SJSA1 (cell line): ENCODE results near the gene LRRC15. TPM values are rescaled to one million over a fixed set of nuclear protein-coding genes. Genes with fewer than 3 reads are reported as not detected.

ENCODE experiments used
- DNase-seq, 2 experiments: peaks; one replicate each; pipeline ENCODE4 v3.0.0-alpha.2; 2015 to 2020; ENCODE audit warnings: low spot score in 2 of 2, low read depth in 1 of 2
- H3K27ac ChIP-seq: fragments of 250-450 bp; sonication (Bioruptor Pico); 2 replicates; pipeline ENCODE4 v1.5.1; 2020; ENCODE audit warnings: mild to moderate bottlenecking, moderate library complexity
- H3K27me3 ChIP-seq: fragments of 250-450 bp; sonication (Bioruptor Pico); replicated peaks from 2 replicates; pipeline ENCODE4 v1.5.1; 2020; ENCODE audit warnings: mild to moderate bottlenecking, moderate library complexity
- H3K36me3 ChIP-seq: fragments of 250-450 bp; sonication (Bioruptor Pico); 2 replicates; pipeline ENCODE4 v1.5.1; 2020; ENCODE audit warnings: mild to moderate bottlenecking
- H3K4me1 ChIP-seq: fragments of 250-450 bp; sonication (Bioruptor Pico); replicated peaks from 2 replicates; pipeline ENCODE4 v1.6.1; 2021; ENCODE audit warnings: mild to moderate bottlenecking
- H3K4me3 ChIP-seq: fragments of 250-450 bp; sonication (Bioruptor Pico); 2 replicates; pipeline ENCODE4 v1.5.1; 2020; ENCODE audit warnings: mild to moderate bottlenecking
- H3K9me3 ChIP-seq: fragments of 250-450 bp; sonication (Bioruptor Pico); replicated peaks from 2 replicates; pipeline ENCODE4 v1.5.1; 2020; ENCODE audit warnings: mild to moderate bottlenecking
- total RNA-seq: library from RNA; depleted of rRNA; stranded (reverse); fragments of >200 nt; shearing (Covaris generic); gene quantifications from 2 replicates; pipeline ENCODE4 v1.2.3, GENCODE V29; 2014

LRRC15 gene
- total RNA-seq, 1 experiment from 2014 or later: 4.9 TPM

- Histone ChIP-seq H3K27me3 (no peaks in the 10 kb centered on the region), H3K36me3 (no peaks in the 10 kb centered on the region), H3K27ac (no peak overlapping the region), H3K4me1 (no peaks in the 10 kb centered on the region), H3K4me3 (no peak overlapping the region), H3K9me3 (no peaks in the 10 kb centered on the region)
- DNase-seq: peak; percentile 55 to 70
Measured at GRCh38 chr3:194344012-194344411, 25.5 kb downstream of the LRRC15 start.

- H3K27me3 ChIP-seq: no peaks in the 10 kb centered on the region
- DNase-seq: no peak
Measured at GRCh38 chr3:194343561-194343893, 26.0 kb downstream of the LRRC15 start.

GRCh38 chr3:194342861-194343560, 26.5 kb downstream of the LRRC15 start:
- Histone ChIP-seq H3K4me1 (no peaks in the 10 kb centered on the region), H3K9me3 (no peaks in the 10 kb centered on the region), H3K4me3 (no peak overlapping the region), H3K36me3 (no peaks in the 10 kb centered on the region), H3K27ac (no peak overlapping the region), H3K27me3 (no peaks in the 10 kb centered on the region)
- DNase-seq: no peak

More at GRCh38 chr3:194343561-194343893, 26.0 kb downstream of the LRRC15 start:
- no peak overlapping the region for H3K27ac ChIP-seq
- no peaks in the 10 kb centered on the region for H3K9me3 ChIP-seq
- no peaks in the 10 kb centered on the region for H3K4me1 ChIP-seq
- no peak overlapping the region for H3K4me3 ChIP-seq
- H3K36me3 ChIP-seq: no peaks in the 10 kb centered on the region

GRCh38 chr3:194340757-194341400, 28.7 kb downstream of the LRRC15 start:
- Histone ChIP-seq H3K27me3 (no peaks in the 10 kb centered on the region), H3K4me1 (no peaks in the 10 kb centered on the region), H3K9me3 (no peaks in the 10 kb centered on the region), H3K27ac (no peak overlapping the region), H3K36me3 (no peaks in the 10 kb centered on the region), H3K4me3 (no peak overlapping the region)
- DNase-seq: no peak

GRCh38 chr3:194339840-194340239, 29.7 kb downstream of the LRRC15 start:
- Histone ChIP-seq H3K4me3 (no peak overlapping the region), H3K27ac (no peak overlapping the region), H3K27me3 (no peaks in the 10 kb centered on the region), H3K4me1 (no peaks in the 10 kb centered on the region), H3K36me3 (no peaks in the 10 kb centered on the region), H3K9me3 (no peaks in the 10 kb centered on the region)
- no peak for DNase-seq

- no peak for DNase-seq
- Histone ChIP-seq H3K36me3 (no peaks in the 10 kb centered on the region), H3K4me3 (no peak overlapping the region), H3K27me3 (no peaks in the 10 kb centered on the region), H3K9me3 (no peaks in the 10 kb centered on the region), H3K27ac (no peak overlapping the region), H3K4me1 (no peaks in the 10 kb centered on the region)
Measured at GRCh38 chr3:194339356-194339755, 30.2 kb downstream of the LRRC15 start.

GRCh38 chr3:194337965-194338753, 31.4 kb downstream of the LRRC15 start:
- no peak overlapping the region for H3K27ac ChIP-seq
- H3K27me3 ChIP-seq: peaks cover 3% of the 10 kb centered on the region; the same call in 1 of the 2 replicates
- DNase-seq: no peak
- peaks cover 5% of the 10 kb centered on the region for H3K4me1 ChIP-seq
- no peak overlapping the region for H3K4me3 ChIP-seq
- no peaks in the 10 kb centered on the region for H3K9me3 ChIP-seq
- H3K36me3 ChIP-seq: no peaks in the 10 kb centered on the region

GRCh38 chr3:194336601-194337355, 32.8 kb downstream of the LRRC15 start:
- Histone ChIP-seq H3K27me3 (peaks cover 11% of the 10 kb centered on the region; the same call in 1 of the 2 replicates), H3K4me3 (no peak overlapping the region), H3K4me1 (peaks cover 5% of the 10 kb centered on the region), H3K27ac (no peak overlapping the region), H3K9me3 (no peaks in the 10 kb centered on the region), H3K36me3 (no peaks in the 10 kb centered on the region)
- DNase-seq: no peak

- Histone ChIP-seq H3K36me3 (no peaks in the 10 kb centered on the region), H3K9me3 (no peaks in the 10 kb centered on the region), H3K27ac (no peak overlapping the region), H3K4me1 (peaks cover 5% of the 10 kb centered on the region), H3K27me3 (peaks cover 11% of the 10 kb centered on the region; the same call in 1 of the 2 replicates), H3K4me3 (peak overlapping the region; percentile 36)
- DNase-seq: no peak
Measured at GRCh38 chr3:194333981-194334320, 35.6 kb downstream of the LRRC15 start.

- Histone ChIP-seq H3K4me3 (peak overlapping the region; percentile 36), H3K27ac (no peak overlapping the region), H3K27me3 (peaks cover 11% of the 10 kb centered on the region; the same call in 1 of the 2 replicates), H3K36me3 (no peaks in the 10 kb centered on the region), H3K4me1 (peaks cover 5% of the 10 kb centered on the region), H3K9me3 (no peaks in the 10 kb centered on the region)
- peak; percentile 81 to 88 for DNase-seq
Measured at GRCh38 chr3:194333212-194333980, 36.1 kb downstream of the LRRC15 start.

GRCh38 chr3:194332858-194333211, 36.7 kb downstream of the LRRC15 start:
- peaks cover 5% of the 10 kb centered on the region for H3K4me1 ChIP-seq
- DNase-seq: no peak
- no peaks in the 10 kb centered on the region for H3K36me3 ChIP-seq
- no peak overlapping the region for H3K27ac ChIP-seq
- H3K4me3 ChIP-seq: no peak overlapping the region
- H3K27me3 ChIP-seq: peaks cover 11% of the 10 kb centered on the region; the same call in 1 of the 2 replicates
- no peaks in the 10 kb centered on the region for H3K9me3 ChIP-seq

GRCh38 chr3:194330579-194330978, 39.0 kb downstream of the LRRC15 start:
- no peak for DNase-seq
- peaks cover 5% of the 10 kb centered on the region for H3K4me1 ChIP-seq
- no peaks in the 10 kb centered on the region for H3K36me3 ChIP-seq
- peaks cover 11% of the 10 kb centered on the region; the same call in 1 of the 2 replicates for H3K27me3 ChIP-seq
- no peak overlapping the region for H3K27ac ChIP-seq
- no peaks in the 10 kb centered on the region; the same call in 1 of the 2 replicates for H3K9me3 ChIP-seq
- no peak overlapping the region for H3K4me3 ChIP-seq

GRCh38 chr3:194330160-194330559, 39.4 kb downstream of the LRRC15 start:
- Histone ChIP-seq H3K36me3 (no peaks in the 10 kb centered on the region), H3K4me3 (no peak overlapping the region), H3K27ac (no peak overlapping the region), H3K4me1 (peaks cover 5% of the 10 kb centered on the region), H3K27me3 (peaks cover 11% of the 10 kb centered on the region; the same call in 1 of the 2 replicates), H3K9me3 (no peaks in the 10 kb centered on the region; the same call in 1 of the 2 replicates)
- DNase-seq: no peak
